Keratinocyte (primary cell): ENCODE results near the gene IFFO2.
A peak's percentile ranks its signal among the peaks of the same experiment; 100 is the strongest.

ENCODE experiments used
- EZH2 ChIP-seq: IDR thresholded peaks from one replicate; pipeline ENCODE4 v1.6.1; 2012; ENCODE audit warnings: inconsistent platforms, mild to moderate bottlenecking, low read length, moderate library complexity
- TF ChIP-seq, protein P1 (sequence below), 3 experiments: IDR thresholded peaks in 1 of 3; conservative IDR thresholded peaks in 1 of 3; optimal IDR thresholded peaks in 1 of 3; 2 replicates in 2 of 3; 3 replicates in 1 of 3; pipeline versions ENCODE3 to v1.5.1; 2011; ENCODE audit warnings: low read length in 3 of 3, mild to moderate bottlenecking in 3 of 3, moderate library complexity in 2 of 3, control low read depth in 1 of 3, inconsistent platforms in 1 of 3; ENCODE audit not compliant: insufficient read depth in 2 of 3; ENCODE audit errors: extremely low read depth in 1 of 3

DNA sequence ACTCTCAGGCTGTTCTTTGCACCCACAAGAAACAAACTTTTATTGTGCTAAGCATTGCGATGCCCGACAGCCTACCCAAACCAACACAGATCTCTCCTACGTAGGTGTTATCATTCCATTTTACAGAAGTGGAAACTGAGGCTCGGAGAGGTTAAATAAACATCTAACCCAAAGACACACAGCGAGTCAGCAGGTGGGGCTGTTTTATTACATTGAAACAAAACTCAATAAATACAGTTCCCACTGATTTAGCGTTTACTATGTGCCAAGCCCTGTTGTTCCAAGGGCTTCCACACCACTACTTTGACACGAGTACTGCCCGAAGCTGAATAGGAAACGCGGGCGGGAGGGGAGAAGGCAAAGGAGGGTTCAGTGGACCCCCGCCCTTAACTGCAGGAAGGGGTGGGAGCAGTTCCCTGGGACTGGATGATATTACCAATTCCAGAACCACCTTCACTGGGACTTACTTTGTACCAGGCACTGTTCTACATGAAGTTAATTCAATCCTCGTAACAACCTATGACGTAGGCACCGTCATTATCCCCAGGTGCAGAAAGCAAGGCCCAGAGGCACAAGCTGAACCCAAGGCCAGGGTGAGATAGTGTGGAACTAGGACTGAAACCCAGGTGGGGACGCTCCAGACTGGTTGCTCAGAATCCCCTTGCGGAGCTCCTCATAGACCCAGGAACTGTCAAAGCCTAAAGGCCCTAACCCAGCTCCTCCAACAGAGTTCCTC lies 34.8 kb downstream of the IFFO2 start:
- TF ChIP-seq, protein P1, sequence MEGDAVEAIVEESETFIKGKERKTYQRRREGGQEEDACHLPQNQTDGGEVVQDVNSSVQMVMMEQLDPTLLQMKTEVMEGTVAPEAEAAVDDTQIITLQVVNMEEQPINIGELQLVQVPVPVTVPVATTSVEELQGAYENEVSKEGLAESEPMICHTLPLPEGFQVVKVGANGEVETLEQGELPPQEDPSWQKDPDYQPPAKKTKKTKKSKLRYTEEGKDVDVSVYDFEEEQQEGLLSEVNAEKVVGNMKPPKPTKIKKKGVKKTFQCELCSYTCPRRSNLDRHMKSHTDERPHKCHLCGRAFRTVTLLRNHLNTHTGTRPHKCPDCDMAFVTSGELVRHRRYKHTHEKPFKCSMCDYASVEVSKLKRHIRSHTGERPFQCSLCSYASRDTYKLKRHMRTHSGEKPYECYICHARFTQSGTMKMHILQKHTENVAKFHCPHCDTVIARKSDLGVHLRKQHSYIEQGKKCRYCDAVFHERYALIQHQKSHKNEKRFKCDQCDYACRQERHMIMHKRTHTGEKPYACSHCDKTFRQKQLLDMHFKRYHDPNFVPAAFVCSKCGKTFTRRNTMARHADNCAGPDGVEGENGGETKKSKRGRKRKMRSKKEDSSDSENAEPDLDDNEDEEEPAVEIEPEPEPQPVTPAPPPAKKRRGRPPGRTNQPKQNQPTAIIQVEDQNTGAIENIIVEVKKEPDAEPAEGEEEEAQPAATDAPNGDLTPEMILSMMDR (optimal IDR thresholded peaks at IDR 0.05 in 1 of 3, IDR thresholded peaks at IDR 0.05 in 1 of 3, conservative IDR thresholded peaks at IDR 0.05 in 1 of 3; ENCODE audit: extremely low read depth in 1 of 3, insufficient read depth in 2 of 3, low read length in 3 of 3), result peak in 1 of 3 experiments; percentile 17
- TF ChIP-seq EZH2, result no peak
